GM19372 (cell line): ENCODE measurements around the gene NTRK2.

Experiments used
- ATAC-seq: cut with Tn5 transposase; IDR thresholded peaks from one replicate; pipeline ENCODE4 v1.9.1; 2021; ENCODE audit warnings: mild to moderate bottlenecking, low read depth, moderate library complexity; ENCODE audit not compliant: unreplicated experiment

Gene NTRK2

DNA sequence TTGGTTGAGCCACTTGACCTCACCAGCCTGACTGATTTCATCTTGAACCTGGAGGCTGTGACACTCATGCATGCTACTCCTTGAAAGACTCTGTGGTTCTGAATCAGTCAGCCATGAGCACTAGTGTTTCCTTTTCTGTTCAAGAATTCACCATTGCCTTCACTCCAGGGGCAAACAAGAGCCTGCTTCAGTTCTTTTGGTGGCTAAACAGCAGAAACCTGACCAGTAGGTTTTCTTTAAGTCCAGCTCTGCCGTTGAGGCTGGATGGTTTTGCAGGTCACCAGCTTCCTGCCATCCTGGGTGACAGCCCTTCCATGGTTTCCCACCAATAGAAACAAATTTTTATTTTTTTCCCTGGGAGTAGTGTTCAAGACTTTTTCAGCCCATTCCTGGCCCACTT lies 10.0 kb downstream of the NTRK2 start:
- no peak for ATAC-seq

DNA sequence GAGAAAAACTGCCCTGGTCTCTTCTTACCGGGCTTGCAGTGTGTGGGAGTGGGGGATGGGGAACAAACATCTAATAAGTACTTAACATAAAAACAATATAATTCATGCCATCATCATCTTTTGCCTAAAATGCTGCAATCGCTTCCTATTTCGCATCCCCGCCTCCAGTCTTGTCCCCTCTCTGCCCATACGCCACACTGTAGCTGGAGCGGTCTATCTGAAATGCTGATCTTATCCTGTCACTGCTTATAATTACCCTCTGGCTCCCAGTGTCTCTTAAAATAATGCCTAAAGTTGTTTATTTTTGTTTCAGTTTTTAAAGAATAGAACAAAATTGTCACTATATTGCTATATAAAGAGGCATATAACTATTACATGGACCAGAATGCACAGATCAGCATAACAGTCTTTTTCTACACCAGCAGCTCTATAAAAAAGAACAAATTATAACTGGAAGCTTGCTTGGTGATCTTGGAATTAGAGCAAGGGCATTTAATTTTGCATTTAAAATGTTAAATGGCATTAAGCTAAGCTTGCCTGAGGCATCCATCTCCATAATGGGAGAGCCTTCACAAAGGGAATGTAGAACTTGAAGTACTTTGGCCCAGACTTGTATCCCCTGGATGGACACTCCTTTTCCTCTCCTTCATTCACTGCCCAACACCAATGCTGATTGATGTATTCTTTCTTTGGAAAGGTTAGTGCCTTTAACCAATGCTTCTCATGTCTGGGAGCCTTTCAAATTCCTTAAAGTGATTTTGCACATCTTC lies 12.2 kb downstream of the NTRK2 start:
- ATAC-seq = no peak

DNA sequence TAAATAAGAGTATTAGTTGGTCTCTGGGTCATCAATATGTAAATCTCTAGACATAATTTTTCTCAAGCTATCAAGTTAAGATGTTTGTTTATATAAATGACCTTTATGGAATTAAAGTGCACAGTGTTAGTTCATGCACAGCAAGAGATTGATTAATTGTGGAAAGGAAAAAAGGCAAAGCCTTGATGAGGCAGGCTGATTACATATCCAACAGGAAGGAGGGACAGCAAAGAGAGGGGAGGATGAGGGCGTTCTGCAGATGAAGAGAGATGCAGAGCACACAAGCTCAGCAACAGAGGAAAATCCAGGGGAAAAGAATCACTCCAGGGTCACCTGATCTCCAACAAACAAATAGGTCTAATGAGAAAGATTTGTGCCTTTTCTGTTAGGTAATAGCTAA lies 16.5 kb downstream of the NTRK2 start:
- no peak for ATAC-seq

DNA sequence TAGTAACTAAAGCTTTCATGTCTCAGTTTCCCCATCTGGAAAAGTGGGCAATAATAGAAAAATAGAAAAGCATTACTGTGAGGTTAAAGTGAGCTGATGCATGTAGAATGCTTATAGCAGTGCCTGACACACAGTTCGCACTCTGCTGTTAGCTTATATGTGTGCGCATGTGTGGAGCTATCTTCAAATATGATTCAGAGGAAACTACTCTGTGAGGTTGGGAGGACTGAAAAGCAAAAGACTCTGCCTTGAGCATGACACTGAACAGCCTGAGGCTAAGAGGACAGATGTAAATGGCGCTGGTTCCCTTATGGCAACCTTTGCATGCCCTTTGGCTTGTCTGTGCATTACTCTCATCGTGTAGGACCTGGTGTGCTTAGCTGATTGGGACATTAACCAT lies 19.4 kb downstream of the NTRK2 start:
- no peak for ATAC-seq

DNA sequence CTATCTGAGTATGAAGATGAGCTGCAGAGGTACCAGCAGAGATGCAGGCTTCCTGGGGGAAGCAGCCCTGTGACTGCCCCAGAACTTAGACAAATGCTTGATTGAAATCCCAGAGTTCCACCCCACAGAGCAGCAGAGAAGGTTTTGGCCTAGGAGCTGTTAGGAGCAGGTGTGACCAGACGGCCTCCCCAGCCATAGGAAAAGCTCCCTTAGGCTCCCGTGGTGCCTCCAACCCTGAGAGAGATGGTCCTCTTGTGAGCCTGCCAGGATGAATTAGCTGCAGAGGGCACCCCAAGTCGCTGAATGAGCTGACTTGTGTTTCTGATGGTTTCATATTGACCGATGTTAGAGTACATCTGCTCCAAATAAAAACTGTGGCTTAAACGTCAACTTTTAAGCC lies 22.1 kb downstream of the NTRK2 start:
- ATAC-seq = no peak

DNA sequence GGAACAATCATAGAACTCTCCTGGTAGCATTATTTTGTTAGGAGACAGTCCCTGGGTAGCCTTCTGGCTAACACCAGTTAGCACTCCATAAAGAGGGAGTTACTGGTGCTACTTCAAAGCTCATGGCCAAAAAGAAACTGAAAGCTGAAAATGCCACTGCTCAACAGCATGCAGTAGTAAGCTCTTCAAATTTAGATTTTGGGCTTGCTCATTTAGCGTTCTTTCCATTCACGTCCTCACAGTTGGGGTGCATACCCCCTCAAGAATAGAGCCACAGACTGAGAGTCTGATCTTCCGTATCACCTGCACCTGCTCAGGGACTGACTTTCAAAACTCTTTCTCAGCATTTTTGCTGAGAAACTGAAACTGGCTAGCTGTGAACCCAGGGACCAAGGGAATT lies 24.7 kb downstream of the NTRK2 start:
- peak; percentile 84 for ATAC-seq

DNA sequence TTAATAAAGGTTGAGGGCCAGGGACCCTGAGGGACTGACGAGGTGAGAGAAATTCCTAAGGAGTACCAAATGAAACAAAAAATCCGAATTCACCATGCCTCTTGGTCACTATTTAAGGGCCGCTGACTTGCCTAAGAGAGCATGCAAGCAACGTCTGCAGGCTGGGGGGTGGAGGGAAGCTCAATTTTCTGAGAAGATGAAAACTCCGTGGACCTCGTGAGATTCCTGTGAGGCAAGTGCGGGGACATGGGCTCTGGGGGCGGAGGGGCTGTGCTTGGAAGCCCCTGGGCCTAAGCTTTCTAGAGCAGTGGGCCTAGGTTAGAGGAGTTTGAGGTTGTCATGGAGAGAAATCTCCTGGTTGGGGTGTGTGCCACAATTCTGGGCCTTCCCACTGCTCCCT lies 27.5 kb downstream of the NTRK2 start:
- ATAC-seq = no peak

DNA sequence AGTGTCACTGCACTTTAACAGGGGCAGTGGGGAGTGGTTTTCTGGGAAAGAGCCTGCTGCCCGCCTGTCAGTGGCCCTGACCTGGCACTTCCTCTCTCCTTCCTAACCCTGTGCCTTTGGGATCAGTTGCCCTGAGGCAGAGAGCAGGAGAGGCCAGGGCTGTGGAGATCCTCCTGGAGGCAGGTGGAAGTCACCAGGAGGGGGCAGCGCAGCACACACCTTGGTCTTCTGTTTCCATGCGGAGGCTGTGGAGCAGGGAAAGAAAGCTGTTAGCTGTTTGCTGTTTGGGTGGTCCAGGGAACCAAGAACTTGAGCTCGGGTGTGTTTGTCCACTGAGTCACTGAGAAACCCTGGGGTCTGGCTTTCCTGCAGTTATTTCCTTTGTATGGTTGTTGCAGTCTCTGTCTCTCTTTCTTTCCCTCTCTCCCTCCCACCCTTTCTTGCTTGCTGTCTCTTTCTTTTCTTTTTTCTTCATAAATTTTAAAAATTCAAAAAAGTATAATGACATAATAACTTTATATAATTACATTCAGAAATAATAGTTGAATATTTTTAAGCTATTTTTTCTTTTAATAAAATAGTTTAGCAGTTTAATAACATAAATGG lies 28.1 kb downstream of the NTRK2 start:
- peak; percentile 41 for ATAC-seq

DNA sequence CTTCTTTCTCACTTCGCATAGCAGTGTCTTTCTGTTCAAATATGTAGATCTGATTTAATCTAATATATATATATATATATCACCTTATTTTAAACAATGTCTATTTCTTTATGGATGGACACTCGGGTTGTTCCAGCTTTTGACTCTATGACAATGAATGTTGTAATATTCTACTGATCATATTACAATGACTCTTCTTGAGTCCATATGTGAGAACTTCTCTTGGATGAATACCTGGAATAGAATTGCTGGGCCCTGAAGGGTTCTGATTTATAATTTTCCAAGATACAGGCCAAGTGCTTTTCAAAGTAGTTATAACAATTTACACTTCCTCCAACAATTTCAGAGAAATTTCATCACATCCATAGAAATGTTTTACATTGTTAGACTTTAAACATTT lies 28.8 kb downstream of the NTRK2 start:
- no peak for ATAC-seq

DNA sequence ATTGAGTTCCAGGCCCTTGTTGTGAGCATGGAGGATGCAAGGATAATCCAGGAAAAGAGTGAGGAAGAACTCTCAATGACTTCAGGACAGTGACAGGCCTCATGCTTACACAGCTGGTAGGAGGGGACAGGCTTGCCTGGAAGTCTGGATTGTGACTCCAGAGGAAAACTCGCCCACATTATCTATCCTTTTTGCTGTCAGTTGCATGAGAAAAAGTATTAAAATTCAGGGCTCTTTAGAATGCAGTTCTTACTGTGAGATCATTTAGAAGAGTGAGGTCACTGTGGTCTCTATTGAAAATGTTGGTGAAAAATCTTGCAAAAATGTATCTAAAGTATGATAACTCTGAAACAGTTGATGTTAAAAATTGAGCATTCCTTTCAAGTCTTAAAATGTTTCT lies 30.5 kb downstream of the NTRK2 start:
- ATAC-seq = no peak

DNA sequence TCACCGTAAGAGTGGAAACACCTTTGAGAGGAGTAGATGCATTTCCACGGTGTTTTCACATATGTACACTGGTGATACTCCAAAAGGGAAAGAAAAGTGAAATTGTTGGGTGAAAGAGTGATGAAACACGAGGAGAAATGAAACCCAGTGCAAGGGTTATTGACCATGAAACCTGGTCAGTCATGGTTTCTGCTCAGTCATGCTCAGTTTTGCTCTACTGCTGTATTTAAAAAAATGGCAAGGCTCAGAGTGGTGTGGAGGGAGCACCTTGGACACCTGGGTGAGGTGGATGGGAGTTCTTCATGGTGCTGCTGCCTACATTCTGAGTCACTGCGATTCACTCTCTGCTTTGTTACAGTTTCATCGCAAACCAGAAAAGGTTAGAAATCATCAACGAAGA lies 32.3 kb downstream of the NTRK2 start:
- ATAC-seq = peak; percentile 68

DNA sequence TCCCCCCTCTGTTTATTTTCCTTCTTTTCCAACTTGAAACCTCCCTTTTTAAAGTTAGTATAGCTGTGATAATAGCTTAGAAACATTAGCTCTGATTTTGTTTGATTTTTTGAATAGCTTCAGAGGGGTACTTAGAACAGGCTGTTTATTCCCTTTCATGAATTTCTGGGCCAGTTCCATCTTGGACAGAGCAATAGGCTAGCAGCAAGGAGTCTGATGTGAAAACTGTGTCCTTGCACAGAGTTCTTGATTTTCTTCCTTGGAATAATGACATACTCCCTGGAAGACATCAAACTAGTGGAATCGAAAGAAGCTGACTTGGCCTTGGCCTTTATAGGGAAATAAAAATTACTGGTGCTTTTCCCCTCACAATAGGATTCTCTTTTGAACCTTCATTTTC lies 32.9 kb downstream of the NTRK2 start:
- ATAC-seq = no peak

DNA sequence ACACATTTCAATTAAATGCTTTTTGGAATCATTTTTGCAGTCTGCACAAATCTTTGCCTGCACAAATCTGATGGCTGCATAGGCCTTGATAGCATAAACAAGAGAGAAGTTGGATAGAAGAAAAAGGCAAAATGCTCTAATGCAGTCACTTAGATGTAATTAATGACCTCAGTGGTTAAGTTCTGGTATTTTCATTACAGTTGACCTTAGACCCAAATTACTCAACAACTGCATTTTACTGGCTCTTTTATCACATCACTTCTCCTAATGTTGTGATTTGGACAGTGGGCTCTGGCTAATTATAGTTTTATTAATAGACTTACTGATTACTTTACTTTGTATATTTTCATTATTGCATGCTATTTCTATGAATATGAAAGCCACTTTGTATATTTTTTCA lies 34.3 kb downstream of the NTRK2 start:
- ATAC-seq = no peak

DNA sequence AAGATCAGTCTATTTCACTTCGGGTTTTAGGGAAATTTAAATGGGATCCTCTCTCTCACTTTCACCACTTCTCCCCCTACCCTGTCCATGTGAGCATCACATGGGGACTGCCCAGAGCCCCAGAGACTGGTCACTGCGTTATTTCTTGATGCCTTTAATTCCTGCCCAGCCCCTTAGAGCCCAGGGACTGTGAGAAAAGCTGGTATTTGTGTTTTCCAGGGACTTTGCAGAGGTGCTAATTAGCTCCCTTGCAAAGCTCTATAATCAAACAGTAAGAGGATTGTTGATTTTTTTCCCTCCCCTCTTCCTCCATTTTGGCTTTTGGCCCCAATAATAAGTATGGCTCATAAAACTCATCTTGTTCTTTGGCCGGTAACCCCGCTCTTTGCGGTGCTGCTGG lies 35.6 kb downstream of the NTRK2 start:
- ATAC-seq = no peak

DNA sequence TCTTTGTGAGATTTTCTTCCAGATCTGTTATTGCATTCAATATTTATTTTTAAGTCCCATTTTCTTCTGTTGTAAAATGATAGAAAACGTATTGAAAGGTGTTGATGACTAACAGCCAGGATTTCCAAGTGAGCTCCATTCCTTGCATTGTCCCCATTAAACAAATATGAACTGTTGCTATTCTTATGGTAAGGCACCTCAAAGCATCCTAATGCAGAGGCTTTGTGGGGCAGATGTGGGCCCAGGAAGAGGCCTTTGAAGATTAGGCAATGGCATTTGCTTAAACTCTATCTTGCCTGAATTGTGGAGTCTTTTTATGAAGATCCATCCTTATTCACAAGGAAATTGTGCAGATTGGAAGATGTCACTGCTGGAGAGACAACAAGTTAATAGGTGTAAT lies 38.9 kb downstream of the NTRK2 start:
- no peak for ATAC-seq

DNA sequence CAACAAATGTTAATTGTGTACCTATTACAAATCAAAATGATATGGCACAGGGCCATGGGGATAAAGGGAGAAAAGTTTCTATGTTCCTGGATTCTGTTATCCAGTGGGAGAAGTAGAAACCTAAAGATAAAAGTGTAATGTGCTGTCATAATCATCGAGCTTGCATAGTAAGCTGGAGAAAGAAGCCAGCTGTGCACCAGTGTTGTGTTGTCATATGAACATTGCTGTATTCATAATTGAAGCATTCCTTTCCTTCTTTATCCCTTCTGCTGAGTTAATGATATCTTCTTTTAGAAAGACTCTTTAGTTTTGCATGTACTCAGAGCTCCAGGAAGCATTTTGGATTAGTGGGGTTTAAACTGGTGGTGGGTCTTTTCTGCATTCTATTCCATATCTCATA lies 39.5 kb downstream of the NTRK2 start:
- ATAC-seq = no peak

DNA sequence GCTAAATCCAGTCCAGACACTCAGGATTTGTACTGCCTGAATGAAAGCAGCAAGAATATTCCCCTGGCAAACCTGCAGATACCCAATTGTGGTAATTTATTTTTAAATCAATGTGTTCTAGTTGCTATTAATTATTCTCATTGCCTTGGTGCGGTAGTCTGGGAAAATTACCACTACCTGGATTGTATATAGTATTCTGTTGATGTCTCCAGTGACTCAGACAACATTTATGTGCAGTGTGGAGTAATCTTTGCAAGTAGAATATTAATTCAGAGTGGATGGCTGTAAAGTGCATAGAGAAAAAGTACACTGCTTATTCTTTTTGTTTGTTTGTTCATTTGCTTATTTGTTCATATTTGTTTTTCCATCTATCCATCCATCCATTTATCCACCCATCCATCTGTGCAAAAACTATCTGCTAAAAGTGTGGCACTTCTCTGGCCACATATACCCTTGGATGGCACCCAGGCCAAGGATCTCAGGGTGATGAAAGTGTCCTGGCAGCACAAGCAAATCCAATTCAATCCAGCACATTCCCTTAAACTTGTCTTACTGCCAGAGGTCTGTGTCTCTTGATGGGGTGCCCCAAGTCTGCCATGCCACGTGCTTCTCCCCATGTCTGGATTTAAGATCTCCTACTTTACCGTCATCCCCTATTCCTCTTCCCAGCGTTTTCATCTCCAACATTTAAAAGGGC lies 41.3 kb downstream of the NTRK2 start:
- no peak for ATAC-seq

DNA sequence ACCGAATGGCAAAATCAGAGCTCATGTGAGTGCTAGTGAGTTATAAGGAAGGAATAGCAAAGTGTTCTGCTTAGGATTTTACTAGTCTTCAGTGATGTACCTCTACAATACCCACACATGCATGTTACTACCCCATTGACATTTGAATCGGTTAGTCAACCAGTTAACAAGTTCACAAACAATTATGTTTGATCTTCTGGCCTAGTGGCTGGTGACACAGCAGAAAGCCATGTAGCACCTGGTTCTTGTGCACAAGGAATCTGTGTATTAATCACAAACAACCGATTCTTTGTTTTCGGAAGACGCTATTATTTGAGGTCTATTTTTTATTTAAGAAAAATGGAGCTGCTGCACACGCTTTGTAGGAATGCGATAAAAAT lies 41.9 kb downstream of the NTRK2 start:
- ATAC-seq = no peak

DNA sequence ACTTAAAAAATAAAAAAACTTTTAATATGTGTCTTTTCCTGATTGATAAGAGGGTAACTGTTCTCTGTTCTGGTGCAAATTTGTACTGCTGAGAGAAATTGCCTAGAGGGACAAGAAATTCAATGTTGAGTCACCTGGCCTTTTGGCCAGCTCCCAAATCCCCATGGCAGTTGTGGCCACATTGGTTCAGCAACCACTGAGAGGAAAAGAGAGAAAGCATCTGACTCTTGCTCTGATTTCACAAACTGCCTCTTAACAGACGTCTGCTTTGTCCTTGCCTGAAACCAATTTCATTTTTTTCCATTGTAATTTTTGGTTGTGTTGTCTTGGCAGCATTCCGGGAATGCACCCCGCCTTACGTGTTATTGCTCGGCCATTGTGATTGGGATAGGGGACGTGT lies 42.4 kb downstream of the NTRK2 start:
- no peak for ATAC-seq

DNA sequence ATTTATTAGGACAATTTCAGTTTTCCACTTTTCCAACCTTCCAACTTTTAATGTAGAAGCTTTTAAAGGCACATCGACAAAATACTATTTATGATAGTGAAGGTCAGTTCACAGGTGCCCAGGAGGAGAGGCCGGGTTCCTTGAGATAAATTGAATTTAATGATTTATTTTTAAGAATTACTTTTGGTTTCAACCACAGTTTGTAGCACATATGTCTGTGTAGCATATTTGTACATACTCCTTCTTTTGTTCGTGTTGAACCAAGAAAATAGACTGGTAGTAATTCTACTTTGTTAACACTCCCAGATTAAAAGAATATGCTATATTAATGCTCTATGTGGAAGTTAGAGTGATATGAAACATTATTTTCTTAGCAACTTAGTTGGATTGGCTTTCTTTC lies 46.7 kb downstream of the NTRK2 start:
- ATAC-seq = no peak

DNA sequence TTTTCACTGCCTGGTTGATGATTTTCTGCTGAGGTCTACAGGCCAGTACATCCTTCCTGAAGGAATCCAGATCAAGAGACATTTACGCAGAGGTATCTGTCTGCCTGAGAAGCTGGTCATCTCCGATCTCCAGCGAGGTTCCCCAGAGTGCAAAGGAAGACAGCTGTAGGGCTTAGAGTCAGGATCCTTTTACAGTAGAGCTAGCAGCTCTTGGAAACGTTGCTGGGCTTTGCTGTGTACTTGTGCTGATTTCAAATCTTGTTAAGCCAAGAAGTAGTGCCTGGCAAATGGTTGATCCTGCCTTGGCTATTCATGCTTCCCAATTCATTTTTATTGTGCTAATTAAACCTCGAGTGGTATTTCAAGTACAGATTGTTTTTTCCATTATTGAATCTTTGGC lies 48.9 kb downstream of the NTRK2 start:
- ATAC-seq = no peak

DNA sequence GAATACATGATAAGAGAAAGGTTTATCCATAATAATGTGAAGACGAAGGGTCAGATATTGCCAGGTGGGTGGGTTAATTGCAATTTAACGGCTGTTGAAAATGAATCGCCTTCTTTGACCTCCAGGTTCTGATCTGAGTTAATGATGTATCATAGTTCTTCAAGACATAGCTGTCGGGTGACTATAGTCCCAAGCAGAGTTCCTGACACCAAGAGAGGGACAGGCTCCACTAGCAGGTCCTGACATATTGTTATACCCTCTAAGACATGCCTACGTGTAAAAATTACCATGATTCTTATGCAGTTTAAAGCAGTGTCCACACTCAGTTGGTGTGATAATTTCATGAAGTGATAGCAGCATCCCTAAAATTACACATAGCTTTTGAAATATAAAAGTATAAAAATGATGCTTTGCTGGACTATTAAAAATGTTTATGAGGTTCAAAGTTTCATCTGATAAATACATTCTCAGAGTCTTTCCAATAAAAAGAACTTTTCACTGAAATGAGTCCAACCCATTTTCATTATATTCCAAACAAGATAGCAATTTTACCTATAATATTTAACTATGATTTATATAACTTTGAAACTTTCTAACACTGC lies 53.0 kb downstream of the NTRK2 start:
- no peak for ATAC-seq
